ENCODE measurements around the gene PPIH. TPM values are rescaled to one million over a fixed set of nuclear protein-coding genes. Genes with fewer than 3 reads are reported as not detected.
"Not testable (repeated sequence)": the region's sequence is repeated elsewhere in the genome, so short reads cannot be mapped to it uniquely, and the experiment has no call there.

PPIH gene
- polyA plus RNA-seq (2011; rRNA removed): 25.8 and 36.1 TPM in 2 replicates
- 9.3 and 11.9 TPM in 2 replicates for polyA minus RNA-seq (2011; rRNA and poly(A)+ RNA removed)

GRCh38 chr1:42657981-42658876 is at the start of gene PPIH:
PPIH (plus strand) TSS chr1:42658423; CDS start chr1:42658447, 24 bp downstream.
- TF ChIP-seq CTCF (IDR thresholded peaks at IDR 0.05; ENCODE audit: low read depth, low read length): peak; percentile 36; the same call in 1 of the 2 replicates
- H3K4me3 ChIP-seq (ENCODE audit: low read depth, low read length): peak within 1 kb of the TSS; percentile 96
- ChIA-PET POLR2A (interaction anchor here (0.6 to 2.0 kb wide), 2 partner anchors 24 to 256 kb away, joined by 4 to 14 read pairs; partner anchors contain the start of gene YBX1), CTCF (interaction anchor here (0.6 to 1.3 kb wide), 3 partner anchors 80 to 416 kb away, joined by 4 to 7 read pairs (median 4); no protein-coding TSS in a partner anchor)
- H3K27me3 ChIP-seq (ENCODE audit: control insufficient read depth, insufficient read depth, low read length): peaks cover 4% of the 10 kb centered on the region
- DNase-seq (ENCODE audit: low read depth, low spot score): peak; percentile 61
- no peaks in the 10 kb centered on the region; the same call in 1 of the 2 replicates for H3K9me3 ChIP-seq (ENCODE audit: control insufficient read depth, insufficient read depth, low read length)
- H3K27ac ChIP-seq (ENCODE audit: low read depth, low read length): peak within 1 kb of the TSS; percentile 57

GRCh38 chr1:42613803-42614131 is 44.5 kb upstream of the PPIH start:
- POLR2A ChIA-PET: no interaction called here
- no peak for TF ChIP-seq CTCF (IDR thresholded peaks at IDR 0.05; ENCODE audit: low read depth, low read length)
- CTCF ChIA-PET: no interaction called here
- DNase-seq (ENCODE audit: low read depth, low spot score): no peak
- Histone ChIP-seq H3K9me3 (ENCODE audit: control insufficient read depth, insufficient read depth, low read length) (no peaks in the 10 kb centered on the region; the same call in 1 of the 2 replicates), H3K27me3 (ENCODE audit: control insufficient read depth, insufficient read depth, low read length) (no peaks in the 10 kb centered on the region), H3K27ac (ENCODE audit: low read depth, low read length) (no peak overlapping the region), H3K4me3 (ENCODE audit: low read depth, low read length) (no peak overlapping the region)

GRCh38 chr1:42618866-42619265 is 39.4 kb upstream of the PPIH start:
- H3K27me3 ChIP-seq (ENCODE audit: control insufficient read depth, insufficient read depth, low read length): no peaks in the 10 kb centered on the region
- CTCF ChIA-PET: interaction anchor here (0.5 to 0.6 kb wide), 2 partner anchors 55 to 160 kb away, joined by 3 to 5 read pairs; no protein-coding TSS in a partner anchor
- H3K27ac ChIP-seq (ENCODE audit: low read depth, low read length): no peak overlapping the region
- POLR2A ChIA-PET: no interaction called here
- no peak for DNase-seq (ENCODE audit: low read depth, low spot score)
- H3K9me3 ChIP-seq (ENCODE audit: control insufficient read depth, insufficient read depth, low read length): no peaks in the 10 kb centered on the region
- no peak for TF ChIP-seq CTCF (IDR thresholded peaks at IDR 0.05; ENCODE audit: low read depth, low read length)
- no peak overlapping the region for H3K4me3 ChIP-seq (ENCODE audit: low read depth, low read length)

GRCh38 chr1:42620307-42620706 is 37.9 kb upstream of the PPIH start:
- no peak for TF ChIP-seq CTCF (IDR thresholded peaks at IDR 0.05; ENCODE audit: low read depth, low read length)
- CTCF ChIA-PET: no interaction called here
- POLR2A ChIA-PET: no interaction called here
- no peak overlapping the region for H3K27ac ChIP-seq (ENCODE audit: low read depth, low read length)
- no peak for DNase-seq (ENCODE audit: low read depth, low spot score)
- no peaks in the 10 kb centered on the region for H3K27me3 ChIP-seq (ENCODE audit: control insufficient read depth, insufficient read depth, low read length)
- no peak overlapping the region for H3K4me3 ChIP-seq (ENCODE audit: low read depth, low read length)
- no peaks in the 10 kb centered on the region for H3K9me3 ChIP-seq (ENCODE audit: control insufficient read depth, insufficient read depth, low read length)

GRCh38 chr1:42621180-42621579 is 37.0 kb upstream of the PPIH start:
- DNase-seq (ENCODE audit: low read depth, low spot score); H3K9me3 ChIP-seq (ENCODE audit: control insufficient read depth, insufficient read depth, low read length); CTCF ChIA-PET; H3K27ac ChIP-seq (ENCODE audit: low read depth, low read length); H3K4me3 ChIP-seq (ENCODE audit: low read depth, low read length); H3K27me3 ChIP-seq (ENCODE audit: control insufficient read depth, insufficient read depth, low read length); POLR2A ChIA-PET: not testable (repeated sequence)

- CTCF ChIA-PET; H3K4me3 ChIP-seq (ENCODE audit: low read depth, low read length); H3K9me3 ChIP-seq (ENCODE audit: control insufficient read depth, insufficient read depth, low read length); H3K27ac ChIP-seq (ENCODE audit: low read depth, low read length); DNase-seq (ENCODE audit: low read depth, low spot score); POLR2A ChIA-PET: not testable (repeated sequence)
- H3K27me3 ChIP-seq (ENCODE audit: control insufficient read depth, insufficient read depth, low read length): peaks cover 14% of the 10 kb centered on the region
Observed at GRCh38 chr1:42627205-42627604, 31.0 kb upstream of the PPIH start.
